ENCODE data around the gene RPS13.
"Not testable (repeated sequence)": the region's sequence is repeated elsewhere in the genome, so short reads cannot be mapped to it uniquely, and the experiment has no call there.

The RPS13 gene

DNA sequence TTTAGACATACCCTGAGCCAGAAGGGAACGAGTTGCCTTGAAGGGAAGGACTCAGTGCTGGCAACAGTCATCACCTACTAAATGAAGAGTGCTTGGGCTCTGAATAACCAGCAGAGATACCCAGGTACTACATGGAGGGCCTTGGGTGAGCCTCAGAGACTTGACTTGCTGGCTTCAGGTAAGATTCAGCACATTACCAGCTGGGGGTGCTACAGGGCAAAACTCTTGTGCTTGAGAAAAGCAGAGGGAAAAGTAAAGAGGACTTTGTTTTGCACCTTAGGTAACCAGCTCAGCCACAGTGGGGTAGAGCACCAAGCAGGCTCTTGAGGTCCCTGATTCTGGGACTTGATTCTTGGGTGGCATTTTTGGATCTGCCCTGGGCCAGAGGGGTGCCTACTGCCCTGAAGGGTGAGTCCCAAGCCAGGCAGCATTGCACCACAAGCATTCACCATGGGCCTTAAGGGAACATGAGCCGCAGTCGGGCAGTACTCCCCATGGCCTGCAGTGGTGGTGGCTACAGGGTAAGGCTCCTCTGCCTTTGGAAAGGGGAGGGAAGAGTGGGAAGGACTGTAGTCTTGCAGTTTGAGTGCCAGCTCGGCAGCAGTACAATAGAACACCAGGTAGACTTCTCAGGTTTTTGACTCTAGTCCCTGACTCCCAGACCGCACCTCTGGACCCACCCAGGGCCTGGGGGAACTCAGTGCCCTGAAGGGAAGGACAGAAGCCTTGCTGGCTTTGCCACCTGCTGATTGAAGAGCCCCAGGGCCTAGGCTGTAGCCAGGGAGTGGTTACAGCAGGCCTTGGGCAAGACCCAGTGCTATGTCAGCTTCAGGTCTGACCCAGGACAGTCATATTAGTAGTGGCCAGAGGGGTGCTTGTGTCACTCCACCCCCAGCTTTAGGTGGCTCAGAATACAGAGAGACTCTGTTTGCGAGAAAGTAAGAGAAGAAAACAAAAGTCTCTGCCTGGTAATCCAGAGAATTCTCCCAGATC, 40.5 kb downstream of the RPS13 start:
- DNase-seq (ENCODE audit: low read depth in 3 of 3) = no peak

DNA sequence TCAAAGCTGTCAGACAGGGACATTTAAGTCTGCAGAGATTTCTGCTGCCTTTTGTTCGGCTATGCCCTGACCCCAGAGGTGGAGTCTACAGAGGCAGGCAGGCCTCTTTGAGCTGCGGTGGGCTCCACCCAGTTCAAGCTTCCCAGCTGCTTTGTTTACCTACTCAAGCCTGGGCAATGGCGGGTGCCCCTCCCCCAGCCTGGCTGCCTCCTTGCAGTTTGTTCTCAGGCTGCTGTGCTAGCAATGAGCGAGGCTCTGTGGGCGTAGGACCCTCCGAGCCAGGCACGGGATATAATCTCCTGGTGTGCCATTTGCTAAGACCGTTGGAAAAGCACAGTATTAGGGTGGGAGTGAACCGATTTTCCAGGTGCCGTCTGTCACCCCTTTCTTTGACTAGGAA, 43.4 kb downstream of the RPS13 start:
- not testable (repeated sequence) for DNase-seq (ENCODE audit: low read depth in 3 of 3)

DNA sequence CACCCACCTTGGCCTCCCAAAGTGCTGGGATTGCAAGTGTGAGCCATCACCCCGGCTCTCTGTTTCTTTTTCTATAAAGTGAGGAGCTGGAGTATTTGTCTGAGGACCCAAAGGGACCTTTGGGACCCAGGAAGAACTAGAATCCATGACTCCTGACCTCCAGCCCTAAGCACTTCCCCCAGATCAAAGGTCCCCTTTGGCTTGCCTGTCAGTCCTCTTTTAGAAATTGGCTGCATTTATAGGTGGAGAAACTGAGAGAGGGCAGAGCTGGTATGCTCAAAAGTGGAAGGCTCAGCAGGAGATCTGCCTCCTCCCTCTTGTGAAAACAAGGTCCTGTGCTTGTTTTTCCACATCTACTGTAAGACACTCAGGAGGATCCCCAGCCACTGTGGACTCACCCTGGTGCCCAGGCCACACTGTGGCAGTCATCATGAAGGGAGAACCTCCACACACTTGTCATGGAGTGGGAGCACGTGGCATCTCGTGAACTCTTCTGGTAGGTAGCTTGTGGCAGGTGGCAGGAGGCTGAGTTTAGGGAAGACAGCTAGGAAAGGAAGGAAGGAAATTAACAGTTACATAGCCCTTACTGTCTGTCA, 50.9 kb downstream of the RPS13 start:
- no peak for DNase-seq (ENCODE audit: low read depth in 3 of 3)

DNA sequence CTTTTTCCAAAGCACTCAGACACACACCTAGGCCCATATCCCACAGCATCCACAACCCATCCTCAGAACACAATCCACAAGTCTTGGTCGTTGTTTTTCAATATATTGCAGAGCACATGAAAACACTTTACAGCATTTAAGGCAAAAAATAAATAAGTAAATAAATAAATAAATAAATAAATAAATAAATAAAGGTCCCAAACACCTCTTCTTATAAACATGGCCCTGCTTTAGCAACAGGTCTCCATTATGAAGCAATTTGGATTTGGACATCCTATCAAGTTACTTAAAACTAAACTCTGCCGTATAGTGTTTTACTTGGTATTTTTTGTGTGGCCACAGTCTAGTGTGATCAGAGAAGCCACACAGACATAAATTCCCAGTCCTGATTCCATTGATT, 52.5 kb downstream of the RPS13 start:
- no peak for DNase-seq (ENCODE audit: low read depth in 3 of 3)
